ENCODE data around the gene LZTR1. TPM values are rescaled to one million over a fixed set of nuclear protein-coding genes. Genes with fewer than 3 reads are reported as not detected.

LZTR1 gene
- total RNA-seq, 1 donor from 2014 or later: 38.3 TPM

GRCh38 chr22:21015466-21016006, 33.4 kb downstream of the LZTR1 start:
- peak; percentile 43 for DNase-seq

GRCh38 chr22:21016644-21017420, 34.7 kb downstream of the LZTR1 start:
- no peak for DNase-seq

- no peak for DNase-seq
Measured at GRCh38 chr22:21018314-21018713, 36.2 kb downstream of the LZTR1 start.

GRCh38 chr22:21020802-21021429, 38.8 kb downstream of the LZTR1 start:
- no peak for DNase-seq

GRCh38 chr22:21022507-21022906, 40.4 kb downstream of the LZTR1 start:
- no peak for DNase-seq

- no peak for DNase-seq
Measured at GRCh38 chr22:21022955-21023614, 41.0 kb downstream of the LZTR1 start.

GRCh38 chr22:21025266-21025665, 43.2 kb downstream of the LZTR1 start:
- DNase-seq: no peak

GRCh38 chr22:21025763-21026755, 44.0 kb downstream of the LZTR1 start:
- DNase-seq: no peak

- DNase-seq: peak; percentile 73
Measured at GRCh38 chr22:21026783-21027692, 44.9 kb downstream of the LZTR1 start.

- no peak for DNase-seq
Measured at GRCh38 chr22:21028277-21029251, 46.5 kb downstream of the LZTR1 start.

GRCh38 chr22:21029486-21030025, 47.5 kb downstream of the LZTR1 start:
- DNase-seq: no peak

- no peak for DNase-seq
Measured at GRCh38 chr22:21030032-21030431, 47.9 kb downstream of the LZTR1 start.

- no peak for DNase-seq
Measured at GRCh38 chr22:21030621-21031544, 48.8 kb downstream of the LZTR1 start.

GRCh38 chr22:21031545-21032036, 49.5 kb downstream of the LZTR1 start:
- DNase-seq: no peak

- peak; percentile 61 for DNase-seq
Measured at GRCh38 chr22:21032037-21032867, 50.2 kb downstream of the LZTR1 start, which contains the start of gene SLC7A4. Gene SLC7A4 (minus strand): TSS chr22:21032561. CDS start chr22:21031812, 749 bp downstream.

GRCh38 chr22:21032868-21033688, 51.0 kb downstream of the LZTR1 start:
- DNase-seq: no peak
